Subcutaneous abdominal adipose tissue (tissue), 5 donors: ENCODE measurements around the gene AP2M1.

ENCODE experiments used
- H3K27ac ChIP-seq: one replicate; pipeline ENCODE4 v1.7.0; 2013; ENCODE audit warnings: low read depth, mild to moderate bottlenecking, inconsistent platforms, low read length, moderate library complexity
- H3K27me3 ChIP-seq, 5 donors: one replicate each; pipeline ENCODE4 v1.7.0; 2013; ENCODE audit warnings: low read length in 5 of 5, inconsistent platforms in 1 of 5; ENCODE audit not compliant: control insufficient read depth in 5 of 5, insufficient read depth in 4 of 5
- H3K36me3 ChIP-seq, 5 donors: one replicate each; pipeline ENCODE4 v1.7.0; 2013; ENCODE audit warnings: low read length in 5 of 5; ENCODE audit not compliant: control insufficient read depth in 5 of 5, insufficient read depth in 5 of 5
- H3K4me1 ChIP-seq, 5 donors: one replicate each; pipeline ENCODE4 v1.7.0; 2013; ENCODE audit warnings: low read length in 5 of 5, mild to moderate bottlenecking in 3 of 5, moderate library complexity in 1 of 5; ENCODE audit not compliant: control insufficient read depth in 5 of 5, insufficient read depth in 5 of 5
- H3K4me3 ChIP-seq, 5 donors: one replicate each; pipeline ENCODE4 v1.7.0; 2013; ENCODE audit warnings: low read length in 5 of 5, low read depth in 1 of 5
- H3K9ac ChIP-seq, 5 donors: one replicate each; pipeline ENCODE4 v1.7.0; 2013; ENCODE audit warnings: low read length in 5 of 5, mild to moderate bottlenecking in 4 of 5, moderate library complexity in 3 of 5
- H3K9me3 ChIP-seq, 5 donors: one replicate each; pipeline ENCODE4 v1.7.0; 2013; ENCODE audit warnings: low read length in 5 of 5; ENCODE audit not compliant: control insufficient read depth in 5 of 5
- donor health status: healthy.
- donor health status: healthy.
- donor health status: healthy.
- donor health status: healthy.
- donor health status: healthy.

The AP2M1 gene

DNA sequence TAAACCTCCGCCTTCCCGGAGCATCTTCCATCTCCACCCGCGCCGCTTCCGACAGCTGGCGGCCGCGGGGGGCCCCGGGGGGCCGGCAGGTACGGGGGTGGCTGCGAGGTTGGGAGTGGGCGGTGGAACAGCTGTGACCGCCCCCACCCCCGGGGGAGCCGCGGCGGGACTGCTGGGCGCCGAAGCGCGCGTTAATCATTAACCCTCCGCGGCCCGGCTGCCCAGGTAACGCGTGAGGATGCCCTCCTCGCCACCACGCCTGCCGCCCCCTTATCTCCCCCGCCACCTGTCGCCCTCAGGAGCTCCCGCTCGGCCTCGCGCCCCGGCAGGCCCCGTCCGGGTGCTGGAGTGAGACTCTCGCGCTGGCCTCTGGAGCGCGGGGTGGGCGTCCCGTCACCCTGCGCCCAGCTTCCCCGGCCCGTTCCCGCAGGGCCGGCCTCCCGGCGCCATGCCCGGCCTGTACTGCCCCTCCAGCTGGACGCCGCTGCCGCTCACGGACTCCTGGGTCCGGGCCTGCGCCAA lies 55.5 kb downstream of the AP2M1 start:
- Histone ChIP-seq H3K27ac (no peak overlapping the region), H3K36me3 (no peaks in the 10 kb centered on the region), H3K9ac (no peak overlapping the region), H3K9me3 (no peaks in the 10 kb centered on the region), H3K4me1 (peaks cover 0 to 22% (median 14%) of the 10 kb centered on the region in 5 donors), H3K27me3 (peaks cover 32 to 65% (median 58%) of the 10 kb centered on the region in 5 donors), H3K4me3 (peak overlapping the region in 3 of 5 donors; percentile 58 to 67 (median 65))

DNA sequence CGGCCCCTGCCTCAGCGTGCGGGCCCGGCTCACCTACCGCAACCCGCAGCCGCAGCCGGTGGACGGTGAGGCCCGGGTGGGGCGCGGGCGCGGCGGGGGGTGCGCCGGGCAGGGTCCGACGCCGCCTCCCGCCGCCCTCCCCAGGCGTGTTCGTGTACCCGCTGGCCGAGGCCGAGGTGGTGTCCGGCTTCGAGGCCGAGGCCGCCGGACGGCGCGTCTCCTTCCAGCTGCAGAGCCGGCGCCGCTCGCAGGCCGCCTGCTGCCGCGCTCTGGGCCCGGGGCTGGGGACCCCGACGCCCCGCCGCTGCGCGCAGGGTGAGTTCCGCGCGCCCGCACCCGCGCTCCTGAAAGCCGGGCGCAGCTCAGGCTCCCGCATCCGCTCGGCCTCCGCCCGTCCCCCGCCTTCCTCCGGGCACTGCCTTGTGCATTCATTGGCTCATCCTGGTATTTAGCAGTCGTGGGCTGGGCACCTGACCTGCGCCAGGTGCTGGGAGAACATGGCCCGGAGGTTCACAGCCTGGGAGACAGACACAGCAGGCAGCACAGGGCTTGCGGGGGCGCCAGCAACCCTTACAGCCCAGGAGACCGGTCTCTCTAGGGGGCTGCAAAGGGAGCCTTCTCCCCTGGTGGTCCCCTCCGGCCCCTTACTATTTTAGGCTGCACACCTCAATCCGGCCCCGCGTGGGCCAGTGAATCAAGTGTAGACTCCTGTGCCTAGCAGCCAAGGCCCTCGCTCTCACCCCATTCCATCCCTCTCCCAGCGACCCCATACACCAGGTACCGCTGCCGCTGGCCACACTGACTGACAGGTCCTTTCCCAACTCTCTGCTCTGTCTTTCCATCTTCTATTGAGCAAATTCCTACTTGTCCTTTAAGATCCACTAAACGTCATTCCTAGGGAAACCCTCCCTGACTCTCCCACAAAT lies 56.2 kb downstream of the AP2M1 start:
- no peaks in the 10 kb centered on the region for H3K9me3 ChIP-seq
- H3K4me1 ChIP-seq: peaks cover 0 to 22% (median 14%) of the 10 kb centered on the region in 5 donors
- peak overlapping the region in 3 of 5 donors; percentile 58 to 67 (median 65) for H3K4me3 ChIP-seq
- no peaks in the 10 kb centered on the region for H3K36me3 ChIP-seq
- no peak overlapping the region for H3K27ac ChIP-seq
- H3K27me3 ChIP-seq: peaks cover 32 to 65% (median 58%) of the 10 kb centered on the region in 5 donors
- no peak overlapping the region for H3K9ac ChIP-seq

DNA sequence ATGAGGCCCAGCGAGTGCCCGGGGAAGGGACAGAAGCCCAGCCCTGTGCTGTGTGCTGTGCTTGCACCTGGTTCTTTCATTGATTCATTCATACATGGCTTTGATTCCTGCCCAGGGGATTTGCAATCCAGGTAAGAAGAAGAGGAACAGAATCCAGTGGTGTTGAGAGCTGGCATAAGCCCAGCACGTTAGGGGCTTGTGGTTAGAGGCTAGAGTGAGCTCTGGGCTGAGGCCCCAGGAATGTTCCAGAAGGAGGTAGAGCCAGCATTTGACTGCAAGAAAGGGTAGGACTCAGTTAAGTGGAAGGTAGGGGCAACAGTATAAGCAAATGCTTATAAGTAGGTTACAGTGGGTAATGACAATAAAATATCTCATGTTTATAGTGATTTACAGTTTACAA lies 57.0 kb downstream of the AP2M1 start:
- peaks cover 0 to 22% (median 14%) of the 10 kb centered on the region in 5 donors for H3K4me1 ChIP-seq
- peaks cover 32 to 67% (median 62%) of the 10 kb centered on the region in 5 donors for H3K27me3 ChIP-seq
- H3K9ac ChIP-seq: no peak overlapping the region
- no peaks in the 10 kb centered on the region for H3K36me3 ChIP-seq
- no peaks in the 10 kb centered on the region for H3K9me3 ChIP-seq
- H3K4me3 ChIP-seq: no peak overlapping the region
- H3K27ac ChIP-seq: no peak overlapping the region

DNA sequence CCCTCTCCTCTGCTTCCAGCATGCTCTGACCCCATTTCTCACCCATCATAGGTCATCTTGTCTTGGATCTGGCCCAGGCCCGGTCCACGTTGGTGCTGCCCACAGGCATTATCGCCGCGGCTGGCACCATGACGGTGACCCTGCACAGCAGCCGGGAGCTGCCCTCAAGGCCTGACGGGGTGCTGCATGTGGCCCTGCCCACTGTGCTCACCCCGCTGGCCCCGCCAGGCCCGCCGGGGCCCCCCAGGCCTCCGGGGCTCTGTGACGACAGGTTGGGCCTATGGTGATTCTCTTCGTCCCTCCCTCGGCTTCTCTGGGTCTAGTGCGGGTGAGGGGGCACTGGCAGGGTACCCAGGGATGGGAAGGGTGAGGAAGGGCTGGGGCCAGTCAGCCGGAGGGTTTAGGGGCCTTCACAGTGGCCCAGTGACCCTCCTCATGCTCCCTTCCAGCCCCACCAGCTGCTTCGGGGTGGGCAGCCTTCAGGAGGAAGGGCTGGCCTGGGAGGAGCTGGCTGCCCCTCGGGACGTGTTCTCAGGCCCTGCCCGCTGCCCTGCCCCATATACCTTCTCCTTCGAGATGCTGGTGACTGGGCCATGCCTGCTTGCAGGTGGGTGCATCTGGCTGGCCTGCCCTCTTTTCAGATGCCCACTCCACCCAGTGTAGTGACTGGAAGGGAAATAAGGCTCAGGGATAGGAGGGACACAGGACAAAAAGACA lies 58.6 kb downstream of the AP2M1 start:
- no peaks in the 10 kb centered on the region for H3K36me3 ChIP-seq
- H3K9ac ChIP-seq: no peak overlapping the region
- H3K27ac ChIP-seq: no peak overlapping the region
- peaks cover 30 to 63% (median 58%) of the 10 kb centered on the region in 5 donors for H3K27me3 ChIP-seq
- no peak overlapping the region for H3K4me3 ChIP-seq
- peaks cover 0 to 22% (median 14%) of the 10 kb centered on the region in 5 donors for H3K4me1 ChIP-seq
- no peaks in the 10 kb centered on the region for H3K9me3 ChIP-seq
